NCI-H2227 (cell line): ENCODE data around the gene FZD8.

Experiments
- DNase-seq: peaks from one replicate; lab custom pipeline; 2025; ENCODE audit not compliant: unreplicated experiment; lab: John Stamatoyannopoulos, UW

FZD8 gene

GRCh38 chr10:35641676-35642034, 441 bp downstream of the FZD8 start:
- DNase-seq, result peak; percentile 19

GRCh38 chr10:35640951-35641675, 983 bp downstream of the FZD8 start:
- peak; percentile 75 for DNase-seq

- DNase-seq, result peak; percentile 48
Measured at GRCh38 chr10:35640474-35640873, 1.6 kb downstream of the FZD8 start.

GRCh38 chr10:35639728-35640401, 2.2 kb downstream of the FZD8 start:
- no peak for DNase-seq

GRCh38 chr10:35639021-35639727, 2.9 kb downstream of the FZD8 start:
- DNase-seq, result no peak

GRCh38 chr10:35638101-35638500, 4.0 kb downstream of the FZD8 start:
- no peak for DNase-seq

GRCh38 chr10:35637462-35637861, 4.6 kb downstream of the FZD8 start:
- DNase-seq, result no peak

GRCh38 chr10:35636956-35637355, 5.1 kb downstream of the FZD8 start:
- no peak for DNase-seq

GRCh38 chr10:35635576-35635975, 6.5 kb downstream of the FZD8 start:
- DNase-seq, result peak; percentile 62

- DNase-seq, result no peak
Measured at GRCh38 chr10:35633006-35633980, 8.8 kb downstream of the FZD8 start.

- DNase-seq, result no peak
Measured at GRCh38 chr10:35632027-35632426, 10.1 kb downstream of the FZD8 start.

GRCh38 chr10:35631404-35631803, 10.7 kb downstream of the FZD8 start:
- no peak for DNase-seq

- DNase-seq, result no peak
Measured at GRCh38 chr10:35626971-35627507, 15.1 kb downstream of the FZD8 start.

- no peak for DNase-seq
Measured at GRCh38 chr10:35614312-35614711, 27.8 kb downstream of the FZD8 start.

GRCh38 chr10:35613597-35614226, 28.4 kb downstream of the FZD8 start:
- DNase-seq, result no peak

GRCh38 chr10:35613107-35613440, 29.0 kb downstream of the FZD8 start:
- DNase-seq, result no peak

GRCh38 chr10:35612385-35613106, 29.6 kb downstream of the FZD8 start:
- DNase-seq, result no peak

GRCh38 chr10:35611750-35612149, 30.3 kb downstream of the FZD8 start:
- no peak for DNase-seq

GRCh38 chr10:35608328-35608672, 33.8 kb downstream of the FZD8 start:
- no peak for DNase-seq
